Esophagus muscularis mucosa (tissue), 4 donors: Measurements from ENCODE around the gene CABLES1. TPM values are rescaled to one million over a fixed set of nuclear protein-coding genes. Genes with fewer than 3 reads are reported as not detected.

ENCODE experiments used
- DNase-seq: peaks from one replicate; pipeline ENCODE4 v3.0.0-alpha.2; 2017; ENCODE audit errors: extremely low spot score
- H3K27ac ChIP-seq, 4 donors: fragments of 200-600 bp; sonication (generic); replicated peaks in 1 of 4; 1 replicate in 3 of 4; 2 replicates in 1 of 4; pipeline ENCODE4 v1.5.1; 2016 to 2019; ENCODE audit warnings: mild to moderate bottlenecking in 1 of 4
- H3K27me3 ChIP-seq, 4 donors: fragments of 200-600 bp; sonication (generic); one replicate each; pipeline versions ENCODE4 v1.5.1 to v1.6.0; 2016 to 2019
- H3K36me3 ChIP-seq, 4 donors: fragments of 200-600 bp; sonication (generic); one replicate each; pipeline ENCODE4 v1.5.1; 2016 to 2019
- H3K4me1 ChIP-seq, 4 donors: fragments of 200-600 bp; sonication (generic); one replicate each; pipeline ENCODE4 v1.5.1; 2016 to 2019
- H3K4me3 ChIP-seq, 4 donors: fragments of 200-600 bp; sonication (generic); 1 replicate in 2 of 4; 2 replicates in 2 of 4; pipeline ENCODE4 v1.5.1; 2016 to 2019; ENCODE audit warnings: mild to moderate bottlenecking in 4 of 4, moderate library complexity in 1 of 4
- H3K9me3 ChIP-seq, 4 donors: fragments of 200-600 bp; sonication (generic); 1 replicate in 3 of 4; 2 replicates in 1 of 4; pipeline ENCODE4 v1.5.1; 2016 to 2019
- CTCF ChIP-seq, 3 experiments: fragments of 200-600 bp in 2 of 3; fragments of 450-650 bp in 1 of 3; sonication (generic) in 2 of 3; IDR thresholded peaks; one replicate each; pipeline ENCODE4 v1.5.1; 2017 to 2019; ENCODE audit warnings: antibody characterized with exemption in 3 of 3, mild to moderate bottlenecking in 2 of 3, moderate library complexity in 1 of 3
- EP300 ChIP-seq: sonication (generic); formaldehyde crosslinking; IDR thresholded peaks from one replicate; pipeline ENCODE4 v1.6.1; 2017; ENCODE audit warnings: antibody characterized with exemption
- POLR2A ChIP-seq: fragments of 450-650 bp; IDR thresholded peaks from one replicate; pipeline ENCODE4 v1.6.1; 2017; ENCODE audit warnings: antibody characterized with exemption, moderate library complexity, mild to moderate bottlenecking, low read depth
- POLR2AphosphoS5 ChIP-seq, 2 donors: sonication (generic); formaldehyde crosslinking; IDR thresholded peaks; one replicate each; pipeline ENCODE4 v1.6.1; 2017; ENCODE audit warnings: antibody characterized with exemption in 2 of 2
- WGBS: methylation state at CpG from one replicate; pipeline ENCODE4 v1.1.5; 2018; 5-methylcytosine and 5-hydroxymethylcytosine counted together
- intact Hi-C: fragments of 100-400 bp; cut with DNase I; formaldehyde crosslinking; loops from one replicate; pipeline ENCODE4 v1.15.1; 2023
- total RNA-seq, 4 donors: library from RNA; depleted of rRNA; stranded (reverse); fragments of >200 nt; gene quantifications; one replicate each; pipeline versions ENCODE4 v1.1.0 to v1.2.1, GENCODE V29; 2016

The CABLES1 gene
- total RNA-seq, 4 donors from 2014 or later, result 3.8 to 8.3 (median 6.4) TPM

- DNase-seq, result no peak
- TF ChIP-seq CTCF (IDR thresholded peaks at IDR 0.05), result no peak
- no peak overlapping the region for H3K27ac ChIP-seq
Measured at GRCh38 chr18:23166891-23167541, 31.7 kb downstream of the CABLES1 start.

GRCh38 chr18:23169673-23170044 is 34.4 kb downstream of the CABLES1 start:
- intact Hi-C loops, result no loop called here
- Histone ChIP-seq H3K4me3 (no peak overlapping the region), H3K27ac (no peak overlapping the region), H3K9me3 (no peaks in the 10 kb centered on the region), H3K36me3 (no peaks in the 10 kb centered on the region), H3K4me1 (peaks cover 3 to 10% (median 7%) of the 10 kb centered on the region in 4 donors), H3K27me3 (no peaks in the 10 kb centered on the region)
- TF ChIP-seq POLR2A, result no peak
- no peak for TF ChIP-seq CTCF (IDR thresholded peaks at IDR 0.05)
- no peak for TF ChIP-seq POLR2AphosphoS5 (IDR thresholded peaks at IDR 0.05)
- TF ChIP-seq EP300, result no peak
- no peak for DNase-seq
- 82% methylated on average over 6 of the region's 7 CpGs for WGBS

More at GRCh38 chr18:23166891-23167541, 31.7 kb downstream of the CABLES1 start:
- WGBS, result 65% methylated on average over 7 of the region's 7 CpGs
- Histone ChIP-seq H3K27me3 (no peaks in the 10 kb centered on the region), H3K4me1 (peaks cover 3 to 10% (median 7%) of the 10 kb centered on the region in 4 donors), H3K36me3 (no peaks in the 10 kb centered on the region), H3K9me3 (no peaks in the 10 kb centered on the region), H3K4me3 (no peak overlapping the region)
- intact Hi-C loops, result no loop called here

- H3K36me3 ChIP-seq, result no peaks in the 10 kb centered on the region
- TF ChIP-seq POLR2AphosphoS5 (IDR thresholded peaks at IDR 0.05) (no peak), POLR2A (no peak), CTCF (IDR thresholded peaks at IDR 0.05) (no peak), EP300 (no peak)
- H3K9me3 ChIP-seq, result no peaks in the 10 kb centered on the region
- 95% methylated on average over 6 of the region's 7 CpGs for WGBS
- intact Hi-C loops, result no loop called here
- H3K27me3 ChIP-seq, result no peaks in the 10 kb centered on the region
- no peak for DNase-seq
- peaks cover 3 to 10% (median 7%) of the 10 kb centered on the region in 4 donors for H3K4me1 ChIP-seq
- H3K27ac ChIP-seq, result no peak overlapping the region
- H3K4me3 ChIP-seq, result no peak overlapping the region
Measured at GRCh38 chr18:23170137-23170536, 34.9 kb downstream of the CABLES1 start.

GRCh38 chr18:23171581-23172156 is 36.4 kb downstream of the CABLES1 start:
- WGBS, result 89% methylated on average over 9 of the region's 9 CpGs
- no peaks in the 10 kb centered on the region for H3K27me3 ChIP-seq
- no peak overlapping the region for H3K4me3 ChIP-seq
- H3K36me3 ChIP-seq, result no peaks in the 10 kb centered on the region
- intact Hi-C loops, result no loop called here
- no peak overlapping the region for H3K27ac ChIP-seq
- H3K4me1 ChIP-seq, result peaks cover 3 to 7% (median 6%) of the 10 kb centered on the region in 4 donors
- no peak for DNase-seq
- no peaks in the 10 kb centered on the region for H3K9me3 ChIP-seq
- no peak for TF ChIP-seq EP300
- no peak for TF ChIP-seq CTCF (IDR thresholded peaks at IDR 0.05)
- no peak for TF ChIP-seq POLR2A
- no peak for TF ChIP-seq POLR2AphosphoS5 (IDR thresholded peaks at IDR 0.05)
